GM23338 (cell line): ENCODE results near the gene MYO1D. TPM values are rescaled to one million over a fixed set of nuclear protein-coding genes. Genes with fewer than 3 reads are reported as not detected.

Source experiments
- ATAC-seq: fragments of 200-7000 bp; cut with Tn5 transposase; 3 replicates; pipeline ENCODE4 v1.9.1; 2020
- DNase-seq: peaks from one replicate; pipeline ENCODE4 v3.0.0-alpha.2; 2015; ENCODE audit warnings: low spot score
- H2AFZ ChIP-seq: fragments of 200-600 bp; sonication (generic); 2 replicates; pipeline ENCODE4 v1.8.0; 2016; ENCODE audit warnings: antibody characterized with exemption, mild to moderate bottlenecking, moderate library complexity
- H3F3A ChIP-seq: fragments of 200-600 bp; sonication (generic); replicated peaks from 2 replicates; pipeline ENCODE4 v1.8.0; 2017; ENCODE audit warnings: antibody characterized with exemption, mixed run types, low read depth
- H3K27ac ChIP-seq: fragments of 200-600 bp; sonication (generic); 2 replicates; pipeline ENCODE4 v1.6.1; 2016; ENCODE audit warnings: low read depth
- H3K27me3 ChIP-seq: fragments of 200-600 bp; sonication (generic); 2 replicates; pipeline ENCODE4 v1.8.0; 2016; ENCODE audit warnings: mild to moderate bottlenecking, mixed run types, moderate library complexity; ENCODE audit not compliant: insufficient read depth
- H3K36me3 ChIP-seq: fragments of 200-600 bp; sonication (generic); 2 replicates; pipeline ENCODE4 v1.8.0; 2016; ENCODE audit warnings: mild to moderate bottlenecking; ENCODE audit not compliant: insufficient read depth
- H3K4me1 ChIP-seq: fragments of 200-600 bp; sonication (generic); 2 replicates; pipeline ENCODE4 v1.8.0; 2016; ENCODE audit warnings: mild to moderate bottlenecking, moderate library complexity; ENCODE audit not compliant: insufficient read depth
- H3K4me2 ChIP-seq: fragments of 200-600 bp; sonication (generic); 2 replicates; pipeline ENCODE4 v1.7.1; 2017; ENCODE audit warnings: mixed run types
- H3K4me3 ChIP-seq: fragments of 200-600 bp; sonication (generic); 2 replicates; pipeline ENCODE4 v1.6.1; 2016; ENCODE audit warnings: mixed run types
- H3K79me2 ChIP-seq: fragments of 200-600 bp; sonication (generic); replicated peaks from 2 replicates; pipeline ENCODE4 v1.8.0; 2017; ENCODE audit warnings: mild to moderate bottlenecking; ENCODE audit not compliant: insufficient read depth
- H3K9me2 ChIP-seq: fragments of 200-600 bp; sonication (generic); 2 replicates; pipeline ENCODE4 v1.8.0; 2017; ENCODE audit not compliant: insufficient read depth
- H4K20me1 ChIP-seq: fragments of 200-600 bp; sonication (generic); replicated peaks from 2 replicates; pipeline ENCODE4 v1.8.0; 2017; ENCODE audit warnings: mild to moderate bottlenecking; ENCODE audit not compliant: insufficient read depth
- H3K27ac Mint-ChIP-seq: 2 replicates; pipeline ENCODE4 v1.8.0; 2020; ENCODE audit warnings: inconsistent platforms, mild to moderate bottlenecking, moderate library complexity, mixed read lengths
- H3K27me3 Mint-ChIP-seq: 3 replicates; pipeline ENCODE4 v1.8.0; 2022; ENCODE audit warnings: low read depth, mild to moderate bottlenecking, moderate library complexity, mixed read lengths, inconsistent platforms; ENCODE audit not compliant: insufficient read depth, poor library complexity
- H3K36me3 Mint-ChIP-seq: 3 replicates; pipeline ENCODE4 v1.8.0; 2021; ENCODE audit warnings: low read depth, mild to moderate bottlenecking, inconsistent platforms, moderate library complexity, mixed read lengths
- H3K4me1 Mint-ChIP-seq: 3 replicates; pipeline ENCODE4 v1.8.0; 2020; ENCODE audit warnings: mild to moderate bottlenecking, inconsistent platforms, mixed read lengths
- H3K4me3 Mint-ChIP-seq: 3 replicates; pipeline ENCODE4 v1.8.0; 2021; ENCODE audit warnings: moderate library complexity, mild to moderate bottlenecking, inconsistent platforms, mixed read lengths
- H3K9me3 Mint-ChIP-seq: 3 replicates; pipeline ENCODE4 v1.8.0; 2020; ENCODE audit warnings: moderate library complexity, mild to moderate bottlenecking, inconsistent platforms, mixed read lengths
- CREB1 ChIP-seq: fragments of 250-450 bp; sonication (Bioruptor Pico); IDR thresholded peaks from 2 replicates; pipeline ENCODE4 v1.5.0; 2020; ENCODE audit warnings: low read depth, mild to moderate bottlenecking, moderate library complexity
- CTCF ChIP-seq, 2 experiments: fragments of 200-600 bp in 1 of 2; sonication (generic) in 1 of 2; conservative IDR thresholded peaks; 2 replicates each; pipeline versions ENCODE4 v1.5.1 to v1.6.1; 2016 to 2017; ENCODE audit warnings: antibody characterized with exemption in 2 of 2, low read depth in 2 of 2, mild to moderate bottlenecking in 2 of 2, moderate library complexity in 1 of 2
- ETS1 ChIP-seq: IDR thresholded peaks from 2 replicates; pipeline ENCODE4 v1.6.1; 2016; ENCODE audit warnings: antibody characterized with exemption
- EZH2 ChIP-seq: fragments of 200-600 bp; sonication (generic); IDR thresholded peaks from one replicate; pipeline ENCODE4 v1.8.0; 2017; ENCODE audit warnings: antibody characterized with exemption, mild to moderate bottlenecking, low read depth; ENCODE audit not compliant: unreplicated experiment
- JUNB ChIP-seq: IDR thresholded peaks from one replicate; pipeline ENCODE4 v1.6.1; 2016; ENCODE audit warnings: antibody characterized with exemption; ENCODE audit not compliant: unreplicated experiment
- NANOG ChIP-seq: IDR thresholded peaks from 2 replicates; pipeline ENCODE4 v1.6.1; 2016; ENCODE audit warnings: antibody characterized with exemption, borderline replicate concordance
- POLR2AphosphoS5 ChIP-seq: IDR thresholded peaks from 2 replicates; pipeline ENCODE4 v1.6.1; 2016; ENCODE audit warnings: antibody characterized with exemption, low read depth
- REST ChIP-seq: IDR thresholded peaks from one replicate; pipeline ENCODE4 v1.6.1; 2018; ENCODE audit warnings: antibody characterized with exemption; ENCODE audit not compliant: unreplicated experiment
- STAT1 ChIP-seq: IDR thresholded peaks from one replicate; pipeline ENCODE4 v1.6.1; 2016; ENCODE audit warnings: antibody characterized with exemption; ENCODE audit not compliant: unreplicated experiment
- ZNF114 ChIP-seq: fragments of 250-450 bp; sonication (Bioruptor Pico); IDR thresholded peaks from 2 replicates; pipeline ENCODE4 v1.5.0; 2020; ENCODE audit warnings: mild to moderate bottlenecking, moderate library complexity
- ZNF331 ChIP-seq: fragments of 250-450 bp; sonication (Bioruptor Pico); IDR thresholded peaks from 2 replicates; pipeline ENCODE4 v1.5.0; 2020; ENCODE audit warnings: low read depth, mild to moderate bottlenecking, moderate library complexity
- polyA plus RNA-seq: library from polyadenylated mRNA; unstranded; fragments of >200 nt; fragmentation: Nextera tagmentation; extraction: Ambion mirVana; gene quantifications from 2 replicates; pipeline ENCODE4 v1.2.1, GENCODE V29; 2016
- total RNA-seq: library from RNA; depleted of rRNA; stranded (reverse); fragments of >200 nt; shearing (Covaris generic); gene quantifications from 2 replicates; pipeline ENCODE4 v1.2.3, GENCODE V29; 2014

MYO1D gene
- total and polyA plus RNA-seq, 2 experiments from 2014 or later, result 8.6 to 28.6 TPM

GRCh38 chr17:32470405-32471167 lies 406.3 kb downstream of the MYO1D start:
- no peaks in the 10 kb centered on the region for H3K4me1 Mint-ChIP-seq
- peaks cover 93% of the 10 kb centered on the region for H3K36me3 Mint-ChIP-seq
- DNase-seq, result no peak
- no peak overlapping the region for H3K4me3 Mint-ChIP-seq
- Histone ChIP-seq H3K27ac (no peak overlapping the region), H3K27me3 (no peaks in the 10 kb centered on the region), H3K4me1 (no peaks in the 10 kb centered on the region), H4K20me1 (peaks cover 50% of the 10 kb centered on the region), H3K9me2 (no peaks in the 10 kb centered on the region), H3K4me3 (no peak overlapping the region), H3K79me2 (peaks cover 52% of the 10 kb centered on the region), H3F3A (no peaks in the 10 kb centered on the region; the same call in 1 of the 2 replicates), H2AFZ (no peak overlapping the region), H3K4me2 (no peak overlapping the region), H3K36me3 (peaks cover 65% of the 10 kb centered on the region)
- no peaks in the 10 kb centered on the region for H3K9me3 Mint-ChIP-seq
- peaks cover 3% of the 10 kb centered on the region for H3K27me3 Mint-ChIP-seq
- no peak for ATAC-seq
- no peak for TF ChIP-seq ZNF114 (CRISPR knock-in tag)
- TF ChIP-seq ETS1, result no peak
- no peak overlapping the region for H3K27ac Mint-ChIP-seq

- no peak overlapping the region for H3K27ac ChIP-seq
- no peaks in the 10 kb centered on the region for H3K9me2 ChIP-seq
- Mint-ChIP-seq H3K4me1 (no peaks in the 10 kb centered on the region), H3K4me3 (no peak overlapping the region), H3K36me3 (peaks cover 87% of the 10 kb centered on the region), H3K27ac (no peak overlapping the region), H3K27me3 (peaks cover 3% of the 10 kb centered on the region), H3K9me3 (no peaks in the 10 kb centered on the region)
- H3K4me3 ChIP-seq, result no peak overlapping the region
- H2AFZ ChIP-seq, result no peak overlapping the region
- no peak overlapping the region for H3K4me2 ChIP-seq
- H3K36me3 ChIP-seq, result peaks cover 59% of the 10 kb centered on the region
- no peaks in the 10 kb centered on the region; the same call in 1 of the 2 replicates for H3F3A ChIP-seq
- H4K20me1 ChIP-seq, result peaks cover 44% of the 10 kb centered on the region
- peaks cover 72% of the 10 kb centered on the region for H3K79me2 ChIP-seq
- no peaks in the 10 kb centered on the region for H3K27me3 ChIP-seq
- DNase-seq (no peak), ATAC-seq (no peak)
- no peaks in the 10 kb centered on the region for H3K4me1 ChIP-seq
- no peak for TF ChIP-seq CREB1 (CRISPR knock-in tag)
- TF ChIP-seq EZH2, result no peak
- TF ChIP-seq CTCF (conservative IDR thresholded peaks at IDR 0.05; ENCODE audit: low read depth in 2 of 2), result no peak
- no peak for TF ChIP-seq ETS1
- no peak for TF ChIP-seq STAT1
- TF ChIP-seq ZNF331 (CRISPR knock-in tag), result no peak
- no peak for TF ChIP-seq NANOG
- no peak for TF ChIP-seq REST
- TF ChIP-seq POLR2AphosphoS5, result no peak
- TF ChIP-seq JUNB, result no peak
- TF ChIP-seq ZNF114 (CRISPR knock-in tag), result no peak
Observed at GRCh38 chr17:32467949-32468348, 409.0 kb downstream of the MYO1D start.
